CD4-positive, CD25-positive, alpha-beta regulatory T cell (primary cell): Measurements from ENCODE around the gene ABCC1. TPM values are rescaled to one million over a fixed set of nuclear protein-coding genes. Genes with fewer than 3 reads are reported as not detected.
A peak's percentile ranks its signal among the peaks of the same experiment; 100 is the strongest.

Source experiments
- ATAC-seq, 2 donors: fragments of 150-1000 bp; cut with Tn5 transposase; one replicate each; pipeline ENCODE4 v1.10.0; 2021; ENCODE audit warnings: low read depth in 2 of 2, moderate number of reproducible peaks in 2 of 2, moderate library complexity in 1 of 2
- DNase-seq, 3 donors: peaks; one replicate each; pipeline versions ENCODE4 v3.0.0 to v3.0.0-alpha.2; 2012 to 2022; ENCODE audit warnings: mixed read lengths in 1 of 3
- H3K27ac ChIP-seq: one replicate; pipeline ENCODE4 v1.7.0; 2013; ENCODE audit warnings: mild to moderate bottlenecking, low read length; ENCODE audit not compliant: insufficient read depth, poor library complexity, severe bottlenecking
- H3K27me3 ChIP-seq: one replicate; pipeline ENCODE4 v1.7.0; 2013; ENCODE audit warnings: low read length; ENCODE audit not compliant: control insufficient read depth, insufficient read depth
- H3K36me3 ChIP-seq: one replicate; pipeline ENCODE4 v1.7.0; 2013; ENCODE audit warnings: mild to moderate bottlenecking, low read length, moderate library complexity; ENCODE audit not compliant: control insufficient read depth, insufficient read depth
- H3K4me1 ChIP-seq: 2 replicates; pipeline ENCODE4 v1.7.0; 2013; ENCODE audit warnings: mild to moderate bottlenecking, low read length; ENCODE audit not compliant: insufficient read depth, control insufficient read depth, poor library complexity, severe bottlenecking
- H3K4me3 ChIP-seq: one replicate; pipeline ENCODE4 v1.7.0; 2013; ENCODE audit warnings: low read depth, mild to moderate bottlenecking, low read length, moderate library complexity
- H3K9me3 ChIP-seq, 2 experiments: 1 replicate in 1 of 2; 2 replicates in 1 of 2; pipeline ENCODE4 v1.7.0; 2013; ENCODE audit warnings: low read length in 2 of 2, mild to moderate bottlenecking in 1 of 2, moderate library complexity in 1 of 2; ENCODE audit not compliant: control insufficient read depth in 2 of 2
- H3K27ac Mint-ChIP-seq, 3 donors: one replicate each; pipeline ENCODE4 v1.8.0; 2020 to 2022; ENCODE audit warnings: mild to moderate bottlenecking in 3 of 3, mixed read lengths in 3 of 3, moderate library complexity in 2 of 3
- H3K27me3 Mint-ChIP-seq: one replicate; pipeline ENCODE4 v1.8.0; 2022; ENCODE audit warnings: mild to moderate bottlenecking, mixed read lengths
- H3K36me3 Mint-ChIP-seq: one replicate; pipeline ENCODE4 v1.8.0; 2020; ENCODE audit warnings: mixed read lengths
- H3K4me1 Mint-ChIP-seq, 4 donors: one replicate each; pipeline ENCODE4 v1.8.0; 2020 to 2022; ENCODE audit warnings: mixed read lengths in 4 of 4, mild to moderate bottlenecking in 1 of 4
- H3K4me3 Mint-ChIP-seq, 4 donors: one replicate each; pipeline ENCODE4 v1.8.0; 2020 to 2022; ENCODE audit warnings: mild to moderate bottlenecking in 4 of 4, mixed read lengths in 4 of 4, moderate library complexity in 3 of 4
- H3K9me3 Mint-ChIP-seq, 7 donors: one replicate each; pipeline ENCODE4 v1.8.0; 2020 to 2022; ENCODE audit warnings: mixed read lengths in 7 of 7, mild to moderate bottlenecking in 3 of 7, moderate library complexity in 2 of 7
- polyA plus RNA-seq, 4 donors: library from polyadenylated mRNA; unstranded; fragments of 300-500 nt; fragmentation: Illumina TruSeq; gene quantifications; one replicate each; pipeline ENCODE4 v1.2.3, GENCODE V29; 2021
- total RNA-seq: library from RNA; stranded (reverse); gene quantifications from one replicate; pipeline ENCODE4 v1.2.3, GENCODE V29; 2022

ABCC1 gene
- total and polyA plus RNA-seq, 5 donors from 2014 or later, result 6.9 to 103 (median 8.7) TPM

DNA sequence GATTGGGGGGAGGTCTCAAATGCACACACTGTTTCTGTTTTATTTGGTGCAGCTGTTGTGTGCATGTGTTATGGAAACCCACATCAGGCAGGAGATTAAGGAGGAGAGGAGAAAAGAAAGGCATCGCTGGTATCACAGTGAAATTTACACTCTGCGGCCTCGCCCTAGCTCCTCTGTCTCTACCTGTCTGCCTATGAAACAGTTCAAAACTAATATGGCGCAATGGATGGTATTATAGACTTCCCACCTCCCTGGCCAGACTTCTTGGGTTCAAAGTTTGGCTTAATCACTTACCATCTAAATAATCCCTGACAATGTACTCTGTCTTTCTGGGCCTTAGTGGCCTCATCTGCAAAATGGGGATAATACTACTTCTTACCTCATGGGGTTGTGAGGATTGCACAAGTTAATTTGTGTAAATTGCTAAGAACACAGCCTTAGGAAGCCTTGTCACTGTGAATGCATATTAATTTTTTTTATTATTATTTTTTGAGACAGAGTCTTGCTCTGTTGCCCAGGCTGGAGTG, 1.4 kb upstream of the ABCC1 start:
- H3K27ac ChIP-seq, result peak overlapping the region; percentile 14
- Mint-ChIP-seq H3K4me1 (peaks cover 18 to 35% (median 27%) of the 10 kb centered on the region in 4 donors), H3K27me3 (peaks cover 9% of the 10 kb centered on the region), H3K4me3 (peak overlapping the region; percentile 19 to 99 (median 73)), H3K9me3 (no peaks in the 10 kb centered on the region), H3K36me3 (peaks cover 4% of the 10 kb centered on the region), H3K27ac (peak overlapping the region in 1 of 3 donors; percentile 32)
- DNase-seq (no peak), ATAC-seq (no peak)
- H3K4me3 ChIP-seq, result no peak overlapping the region
- H3K36me3 ChIP-seq, result no peaks in the 10 kb centered on the region
- peaks cover 39% of the 10 kb centered on the region for H3K4me1 ChIP-seq
- no peaks in the 10 kb centered on the region for H3K9me3 ChIP-seq
- no peaks in the 10 kb centered on the region for H3K27me3 ChIP-seq

- Mint-ChIP-seq H3K9me3 (no peaks in the 10 kb centered on the region), H3K36me3 (peaks cover 8% of the 10 kb centered on the region), H3K27ac (peak overlapping the region; percentile 80 to 98 (median 96)), H3K27me3 (peaks cover 9% of the 10 kb centered on the region), H3K4me3 (peak overlapping the region; percentile 92 to 99 (median 96)), H3K4me1 (peaks cover 18 to 42% (median 32%) of the 10 kb centered on the region in 4 donors)
- Histone ChIP-seq H3K9me3 (no peaks in the 10 kb centered on the region), H3K36me3 (no peaks in the 10 kb centered on the region), H3K4me1 (peaks cover 45% of the 10 kb centered on the region), H3K4me3 (peak overlapping the region; percentile 92), H3K27ac (peak overlapping the region; percentile 76), H3K27me3 (no peaks in the 10 kb centered on the region)
- ATAC-seq (no peak), DNase-seq (peak in 1 of 3 donors; percentile 54)
Observed at GRCh38 chr16:15948532-15949209, 745 bp upstream of the ABCC1 start.

DNA sequence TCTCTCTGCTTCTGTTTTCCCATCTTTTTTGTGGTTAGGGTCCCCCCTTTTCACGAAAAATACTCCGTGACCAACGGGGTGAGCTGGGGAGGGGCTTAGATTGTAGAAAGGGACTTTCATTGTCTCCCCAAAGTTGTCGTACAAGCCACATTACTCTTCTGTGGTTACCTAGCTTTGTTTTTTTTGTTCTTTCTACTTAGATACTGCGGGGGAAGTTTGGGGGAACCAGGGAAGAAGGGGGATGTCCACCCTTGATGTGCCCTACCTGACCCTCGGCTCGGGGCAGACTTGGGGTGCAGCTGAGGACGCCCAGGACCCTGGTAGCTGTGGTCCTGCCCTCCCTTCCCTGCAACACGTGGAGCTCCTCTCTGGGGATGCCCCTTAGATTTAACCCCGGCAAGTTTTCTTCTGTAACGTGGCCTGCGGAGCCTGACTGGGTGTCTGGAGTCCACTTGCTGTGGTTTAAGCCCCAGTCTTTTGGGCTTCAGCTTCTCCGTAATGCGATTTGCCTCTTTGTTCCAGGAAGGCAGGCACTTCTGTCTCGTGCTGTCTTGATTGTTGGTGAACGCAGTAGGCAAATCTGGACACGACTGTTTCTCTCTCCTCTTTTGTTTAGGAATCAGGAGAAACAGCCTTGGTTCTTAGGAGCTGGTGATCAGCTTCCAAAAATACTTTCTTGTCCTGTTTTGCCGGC, 892 bp downstream of the ABCC1 start:
- peaks cover 18 to 54% (median 39%) of the 10 kb centered on the region in 4 donors for H3K4me1 Mint-ChIP-seq
- H3K27ac Mint-ChIP-seq, result peak overlapping the region; percentile 93 to 98 (median 98)
- H3K9me3 Mint-ChIP-seq, result no peaks in the 10 kb centered on the region
- peaks cover 55% of the 10 kb centered on the region for H3K4me1 ChIP-seq
- ATAC-seq (peak in 1 of 2 donors; percentile 10), DNase-seq (peak; percentile 41 to 60 (median 46))
- H3K27ac ChIP-seq, result peak overlapping the region; percentile 92
- H3K9me3 ChIP-seq, result no peaks in the 10 kb centered on the region
- peaks cover 13% of the 10 kb centered on the region for H3K36me3 Mint-ChIP-seq
- H3K4me3 Mint-ChIP-seq, result peak overlapping the region; percentile 88 to 99 (median 95)
- no peaks in the 10 kb centered on the region for H3K36me3 ChIP-seq
- H3K27me3 ChIP-seq, result no peaks in the 10 kb centered on the region
- H3K4me3 ChIP-seq, result peak overlapping the region; percentile 95
- peaks cover 9% of the 10 kb centered on the region for H3K27me3 Mint-ChIP-seq

DNA sequence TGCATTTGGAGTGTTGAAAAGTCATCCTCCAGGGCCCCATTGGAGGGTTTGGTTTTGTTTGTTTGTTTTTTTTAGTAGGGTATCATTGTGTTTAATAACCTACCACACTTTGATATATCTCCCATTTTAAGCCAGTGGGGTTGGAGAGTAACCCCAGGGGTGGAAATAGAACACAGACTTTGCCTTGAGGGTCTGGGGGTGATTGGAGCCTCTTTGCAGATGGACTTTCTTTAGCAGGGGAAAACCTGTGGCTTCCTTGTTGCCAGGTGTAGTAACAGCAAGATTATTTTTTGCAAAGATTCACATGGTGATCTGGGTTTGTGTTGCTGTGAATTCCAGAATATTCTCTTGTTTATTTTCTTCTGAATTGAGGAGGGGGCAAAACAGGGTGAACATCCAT, 1.5 kb downstream of the ABCC1 start:
- peak overlapping the region; percentile 88 to 99 (median 95) for H3K4me3 Mint-ChIP-seq
- Histone ChIP-seq H3K9me3 (no peaks in the 10 kb centered on the region), H3K27me3 (no peaks in the 10 kb centered on the region), H3K27ac (peak overlapping the region; percentile 92), H3K4me3 (peak overlapping the region; percentile 95), H3K36me3 (no peaks in the 10 kb centered on the region), H3K4me1 (peaks cover 58% of the 10 kb centered on the region)
- ATAC-seq (no peak), DNase-seq (no peak)
- H3K4me1 Mint-ChIP-seq, result peaks cover 18 to 60% (median 42%) of the 10 kb centered on the region in 4 donors
- H3K9me3 Mint-ChIP-seq, result no peaks in the 10 kb centered on the region
- peaks cover 9% of the 10 kb centered on the region for H3K27me3 Mint-ChIP-seq
- H3K27ac Mint-ChIP-seq, result peak overlapping the region in 2 of 3 donors; percentile 93 to 98
- peaks cover 17% of the 10 kb centered on the region for H3K36me3 Mint-ChIP-seq

GRCh38 chr16:15951852-15952251, 2.4 kb downstream of the ABCC1 start:
- no peak for DNase-seq
- no peaks in the 10 kb centered on the region for H3K9me3 ChIP-seq
- Mint-ChIP-seq H3K4me3 (peak overlapping the region; percentile 88 to 99 (median 95)), H3K36me3 (peaks cover 17% of the 10 kb centered on the region), H3K27me3 (peaks cover 9% of the 10 kb centered on the region), H3K27ac (peak overlapping the region; percentile 83 to 91 (median 89)), H3K4me1 (peaks cover 25 to 69% (median 48%) of the 10 kb centered on the region in 4 donors), H3K9me3 (no peaks in the 10 kb centered on the region)
- H3K27me3 ChIP-seq, result no peaks in the 10 kb centered on the region
- H3K36me3 ChIP-seq, result no peaks in the 10 kb centered on the region
- H3K27ac ChIP-seq, result peak overlapping the region; percentile 92
- ATAC-seq, result no peak
- peak overlapping the region; percentile 95 for H3K4me3 ChIP-seq
- peaks cover 68% of the 10 kb centered on the region for H3K4me1 ChIP-seq

- peak overlapping the region; percentile 92 for H3K27ac ChIP-seq
- H3K36me3 ChIP-seq, result no peaks in the 10 kb centered on the region
- H3K27me3 Mint-ChIP-seq, result peaks cover 9% of the 10 kb centered on the region
- H3K4me3 Mint-ChIP-seq, result peak overlapping the region; percentile 88 to 99 (median 95)
- DNase-seq (no peak), ATAC-seq (no peak)
- peaks cover 25 to 74% (median 50%) of the 10 kb centered on the region in 4 donors for H3K4me1 Mint-ChIP-seq
- no peaks in the 10 kb centered on the region for H3K27me3 ChIP-seq
- peak overlapping the region; percentile 83 to 91 (median 89) for H3K27ac Mint-ChIP-seq
- peaks cover 17% of the 10 kb centered on the region for H3K36me3 Mint-ChIP-seq
- peaks cover 70% of the 10 kb centered on the region for H3K4me1 ChIP-seq
- no peaks in the 10 kb centered on the region for H3K9me3 Mint-ChIP-seq
- H3K4me3 ChIP-seq, result peak overlapping the region; percentile 95
- no peaks in the 10 kb centered on the region for H3K9me3 ChIP-seq
Observed at GRCh38 chr16:15952265-15952711, 2.9 kb downstream of the ABCC1 start.

GRCh38 chr16:15953477-15953876, 4.1 kb downstream of the ABCC1 start:
- Mint-ChIP-seq H3K27me3 (peaks cover 9% of the 10 kb centered on the region), H3K4me1 (peaks cover 25 to 79% (median 54%) of the 10 kb centered on the region in 4 donors), H3K9me3 (no peaks in the 10 kb centered on the region), H3K27ac (peak overlapping the region in 2 of 3 donors; percentile 83 to 91), H3K36me3 (peaks cover 17% of the 10 kb centered on the region), H3K4me3 (peak overlapping the region; percentile 14 to 93 (median 54))
- H3K27me3 ChIP-seq, result no peaks in the 10 kb centered on the region
- no peak for ATAC-seq
- H3K9me3 ChIP-seq, result no peaks in the 10 kb centered on the region
- peaks cover 74% of the 10 kb centered on the region for H3K4me1 ChIP-seq
- no peaks in the 10 kb centered on the region for H3K36me3 ChIP-seq
- H3K4me3 ChIP-seq, result no peak overlapping the region
- DNase-seq, result no peak
- peak overlapping the region; percentile 92 for H3K27ac ChIP-seq
